K562 (cell line): ENCODE data around the gene HOTAIR. TPM values are rescaled to one million over a fixed set of nuclear protein-coding genes. Genes with fewer than 3 reads are reported as not detected.

Experiments
- C11orf30 ChIP-seq: fragments of 450-650 bp; IDR thresholded peaks from 2 replicates; pipeline ENCODE4 v1.6.1; 2016; ENCODE audit warnings: low read depth, mild to moderate bottlenecking
- CC2D1A ChIP-seq: fragments of 450-650 bp; IDR thresholded peaks from 2 replicates; pipeline ENCODE4 v1.6.1; 2017; ENCODE audit warnings: mild to moderate bottlenecking
- CHD2 ChIP-seq: IDR thresholded peaks from 2 replicates; pipeline ENCODE4 v1.6.1; 2011; ENCODE audit warnings: low read depth, low read length
- DNMT1 ChIP-seq: fragments of 450-650 bp; IDR thresholded peaks from 2 replicates; pipeline ENCODE4 v1.6.1; 2016; ENCODE audit warnings: antibody characterized with exemption, mild to moderate bottlenecking
- E2F8 ChIP-seq: fragments of 450-650 bp; IDR thresholded peaks from 2 replicates; pipeline ENCODE4 v1.7.1; 2018; ENCODE audit warnings: mild to moderate bottlenecking, low read depth; ENCODE audit not compliant: partially characterized antibody
- FOXK1 ChIP-seq: sonication (generic); formaldehyde crosslinking; IDR thresholded peaks from 2 replicates; pipeline ENCODE4 v1.8.0; 2022; ENCODE audit warnings: missing genetic modification reagents, mild to moderate bottlenecking, borderline replicate concordance
- GATAD2B ChIP-seq: fragments of 450-650 bp; IDR thresholded peaks from 2 replicates; pipeline ENCODE4 v1.6.1; 2017; ENCODE audit warnings: mild to moderate bottlenecking, borderline replicate concordance
- GTF2B ChIP-seq: IDR thresholded peaks from 2 replicates; pipeline ENCODE4 v1.6.1; 2011; ENCODE audit not compliant: insufficient read length; ENCODE audit errors: extremely low read depth
- MTA3 ChIP-seq: fragments of 450-650 bp; formaldehyde crosslinking; IDR thresholded peaks from 2 replicates; pipeline ENCODE4 v1.6.1; 2017; ENCODE audit warnings: mild to moderate bottlenecking, borderline replicate concordance
- NR2C1 ChIP-seq, 2 experiments: fragments of 450-650 bp; IDR thresholded peaks; 2 replicates each; pipeline ENCODE4 v1.6.1; 2017; ENCODE audit warnings: mild to moderate bottlenecking in 2 of 2, antibody characterized with exemption in 1 of 2, inconsistent platforms in 1 of 2, missing compliant biosample characterization in 1 of 2, missing genetic modification characterization in 1 of 2
- PHB2 ChIP-seq: fragments of 450-650 bp; IDR thresholded peaks from 2 replicates; pipeline ENCODE4 v1.6.1; 2017; ENCODE audit warnings: low read depth
- POU5F1 ChIP-seq: fragments of 150-350 bp; IDR thresholded peaks from 2 replicates; pipeline ENCODE4 v1.6.1; 2014; ENCODE audit warnings: borderline replicate concordance, low read length, low read depth, mild to moderate bottlenecking; ENCODE audit not compliant: partially characterized antibody
- SPI1 ChIP-seq: IDR thresholded peaks from 2 replicates; pipeline ENCODE4 v1.6.1; 2011; ENCODE audit warnings: low read depth, low read length, control low read depth, borderline replicate concordance
- TAF1 ChIP-seq: IDR thresholded peaks from 2 replicates; pipeline ENCODE4 v1.6.1; 2011; ENCODE audit warnings: mild to moderate bottlenecking, low read length, moderate library complexity; ENCODE audit not compliant: insufficient read depth, control insufficient read depth, severe bottlenecking; ENCODE audit errors: extremely low read depth
- XRCC3 ChIP-seq: fragments of 450-650 bp; IDR thresholded peaks from 2 replicates; pipeline ENCODE4 v1.6.1; 2017; ENCODE audit warnings: mild to moderate bottlenecking, moderate library complexity
- ZNF184 ChIP-seq: sonication (generic); formaldehyde crosslinking; IDR thresholded peaks from 2 replicates; pipeline ENCODE4 v1.5.0; 2020; ENCODE audit warnings: missing genetic modification reagents
- ZNF408 ChIP-seq: fragments of 250-450 bp; sonication (Bioruptor Pico); IDR thresholded peaks from 2 replicates; pipeline ENCODE4 v1.4.0; 2020; ENCODE audit warnings: low read depth, mild to moderate bottlenecking, moderate library complexity
- ZSCAN29 ChIP-seq: fragments of 450-650 bp; IDR thresholded peaks from 2 replicates; pipeline ENCODE4 v1.6.1; 2017
- polyA plus RNA-seq, 8 experiments: library from polyadenylated mRNA; depleted of rRNA in 4 of 8; stranded (reverse) in 5 of 8; unstranded in 3 of 8; fragments of >200 nt; fragmentation: Nextera tagmentation in 2 of 8; fragmentation: Illumina TruSeq in 1 of 8; extraction: Ambion mirVana in 2 of 8; extraction: Trizol in 1 of 8; gene quantifications; 2 replicates each; pipeline versions ENCODE4 v1.2.1 to v1.2.3, GENCODE V29; 2011 to 2014; ENCODE audit warnings: inconsistent platforms in 1 of 8, missing spikeins in 1 of 8
- total RNA-seq, 7 experiments: library from RNA; depleted of rRNA in 6 of 7; stranded (reverse); fragments of >200 nt in 6 of 7; fragmentation: Illumina TruSeq in 2 of 7; extraction: Trizol in 2 of 7; gene quantifications; 2 replicates each; pipeline versions ENCODE4 v1.2.1 to v1.2.3, GENCODE V29; 2011 to 2021; ENCODE audit warnings: low replicate concordance in 1 of 7

The HOTAIR gene
- total and polyA plus RNA-seq, 9 of the 15 experiments (the other 6 are each of a cell fraction or from before 2014, with no cell fraction given), result 0.04 TPM; not detected in 8

DNA sequence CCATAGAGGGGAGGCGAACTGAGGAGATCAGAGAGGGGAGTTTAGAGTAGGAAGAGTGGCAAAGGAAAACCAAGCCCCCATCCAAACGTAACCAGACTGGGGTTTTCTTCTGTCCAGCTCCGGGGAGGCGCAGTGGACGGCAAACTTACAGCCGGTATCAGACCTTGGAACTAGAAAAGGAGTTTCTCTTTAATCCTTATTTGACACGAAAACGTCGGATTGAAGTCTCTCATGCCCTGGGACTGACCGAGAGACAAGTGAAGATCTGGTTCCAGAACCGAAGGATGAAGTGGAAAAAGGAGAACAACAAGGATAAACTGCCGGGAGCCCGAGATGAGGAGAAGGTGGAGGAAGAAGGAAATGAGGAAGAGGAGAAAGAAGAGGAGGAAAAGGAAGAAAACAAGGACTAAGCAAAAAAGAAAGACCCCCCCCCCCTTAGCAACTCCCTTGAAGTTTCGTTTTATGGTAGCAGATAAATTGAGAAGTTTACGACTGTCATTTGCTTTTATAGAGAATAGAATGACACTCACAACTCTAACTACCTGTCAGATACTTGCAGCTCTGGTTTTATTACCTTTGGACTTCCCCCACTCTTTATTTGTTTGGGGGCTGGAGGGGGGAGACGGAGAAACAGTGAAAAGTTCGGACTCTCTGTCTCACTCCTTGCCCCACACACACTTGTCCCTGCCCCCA is 36.4 kb upstream of the HOTAIR start (continued):
- no peak for TF ChIP-seq E2F8
- TF ChIP-seq FOXK1 (CRISPR knock-in tag), result no peak
- no peak for TF ChIP-seq ZNF408
- no peak for TF ChIP-seq CHD2
- TF ChIP-seq DNMT1, result no peak
- no peak for TF ChIP-seq POU5F1
- no peak for TF ChIP-seq CC2D1A
- no peak for TF ChIP-seq NR2C1 (IDR thresholded peaks at IDR 0.05)
- no peak for TF ChIP-seq NR2C1 (tag; IDR thresholded peaks at IDR 0.05)
- TF ChIP-seq ZNF184 (CRISPR knock-in tag), result no peak
- TF ChIP-seq PHB2, result no peak
- TF ChIP-seq C11orf30, result peak; percentile 41; the same call in 1 of the 2 replicates
- TF ChIP-seq TAF1, result no peak
- no peak for TF ChIP-seq GATAD2B
- TF ChIP-seq MTA3, result no peak
- no peak for TF ChIP-seq ZSCAN29
- no peak for TF ChIP-seq XRCC3
- TF ChIP-seq GTF2B, result no peak
- TF ChIP-seq SPI1, result peak; percentile 50; the same call in 1 of the 2 replicates
